Stimulated activated CD8-positive, alpha-beta memory T cell treated with anti-CD3 and anti-CD28 coated beads, Interleukin-2, amount 100 ng/mL, for 48 hours (primary cell): ENCODE results near the gene KRT80.
"Not testable (repeated sequence)": the region's sequence is repeated elsewhere in the genome, so short reads cannot be mapped to it uniquely, and the experiment has no call there.

ENCODE experiments used
- DNase-seq, 2 donors: peaks; one replicate each; pipeline ENCODE4 v3.0.0-alpha.2; 2020; ENCODE audit warnings: low read depth in 2 of 2

KRT80 gene

GRCh38 chr12:52191841-52192791, at the start of gene KRT80:
KRT80 (minus strand) TSS chr12:52192014; CDS start chr12:52191902, 112 bp downstream.
- DNase-seq: no peak

GRCh38 chr12:52241205-52241842, 49.5 kb upstream of the KRT80 start:
- DNase-seq: no peak

DNA sequence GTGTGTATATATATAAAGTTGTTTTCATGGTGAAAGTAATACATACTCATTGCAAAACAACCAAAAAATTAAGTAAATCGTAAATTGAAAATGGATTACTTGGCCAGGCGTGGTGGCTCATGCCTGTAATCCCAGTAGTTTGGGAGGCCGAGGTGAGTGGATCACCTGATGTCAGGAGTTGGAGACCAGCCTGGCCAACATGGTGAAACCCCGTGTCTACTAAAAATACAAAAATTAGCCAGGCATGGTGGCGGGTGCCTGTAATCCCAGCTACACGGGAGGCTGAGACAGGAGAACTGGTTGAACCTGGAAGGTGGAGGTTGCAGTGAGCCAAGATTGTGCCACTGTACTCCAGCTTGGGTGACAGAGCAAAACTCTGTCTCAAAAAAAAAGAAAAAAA, 48.4 kb upstream of the KRT80 start:
- DNase-seq: not testable (repeated sequence)

DNA sequence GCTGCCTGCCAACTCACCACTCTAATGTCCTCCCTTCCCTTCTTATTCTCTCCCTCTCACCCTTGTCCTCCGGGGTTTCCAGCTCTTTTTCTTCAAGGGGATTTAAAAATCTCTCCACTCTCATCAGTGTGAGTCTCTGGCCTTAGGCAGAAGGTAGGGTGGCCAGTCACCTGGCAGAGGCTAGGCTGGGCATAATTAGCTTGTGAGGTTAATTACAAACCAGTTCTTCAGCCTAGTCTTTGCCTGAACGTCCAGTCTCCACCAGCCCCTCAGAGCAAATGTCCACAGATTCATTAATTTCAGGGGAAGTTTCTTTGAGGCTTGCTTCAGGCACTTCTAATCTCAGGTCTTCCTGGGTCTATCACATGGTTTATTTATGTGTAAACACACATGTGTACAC, 48.0 kb upstream of the KRT80 start:
- no peak for DNase-seq

DNA sequence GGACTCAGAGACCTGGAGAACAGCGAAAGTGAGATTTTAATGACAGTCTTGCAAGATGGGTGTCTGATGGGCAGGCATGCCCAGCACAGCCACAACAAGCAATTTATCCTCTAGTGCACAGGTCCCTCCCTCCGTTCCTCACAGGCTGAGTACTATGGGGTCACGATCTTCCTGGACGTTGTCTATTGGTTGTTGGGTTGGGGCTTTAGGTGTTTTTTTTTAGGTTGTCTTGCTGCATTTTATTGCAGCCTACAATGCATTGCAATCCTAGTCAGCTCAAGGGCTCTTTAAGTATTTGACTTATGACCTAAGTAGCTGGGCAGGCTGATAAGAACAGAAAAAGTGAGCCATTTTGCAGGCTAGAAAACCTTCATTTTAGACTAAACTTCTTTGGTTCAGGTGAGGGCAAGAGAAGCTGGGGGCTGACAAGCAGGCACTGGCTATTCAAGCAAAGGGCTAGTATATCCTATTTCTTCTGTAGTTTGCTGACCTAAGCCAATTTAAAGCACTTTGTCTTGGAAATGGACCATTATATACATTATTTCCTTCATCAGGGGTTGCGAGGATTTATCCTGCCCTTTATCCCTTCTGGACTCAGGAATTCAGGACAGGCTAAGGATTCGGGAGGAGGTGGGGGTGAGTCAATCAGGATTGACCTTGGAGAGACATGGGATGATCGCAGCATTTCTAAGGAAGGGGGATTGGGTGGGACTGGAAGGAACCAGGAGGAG, 47.3 kb upstream of the KRT80 start:
- no peak for DNase-seq

DNA sequence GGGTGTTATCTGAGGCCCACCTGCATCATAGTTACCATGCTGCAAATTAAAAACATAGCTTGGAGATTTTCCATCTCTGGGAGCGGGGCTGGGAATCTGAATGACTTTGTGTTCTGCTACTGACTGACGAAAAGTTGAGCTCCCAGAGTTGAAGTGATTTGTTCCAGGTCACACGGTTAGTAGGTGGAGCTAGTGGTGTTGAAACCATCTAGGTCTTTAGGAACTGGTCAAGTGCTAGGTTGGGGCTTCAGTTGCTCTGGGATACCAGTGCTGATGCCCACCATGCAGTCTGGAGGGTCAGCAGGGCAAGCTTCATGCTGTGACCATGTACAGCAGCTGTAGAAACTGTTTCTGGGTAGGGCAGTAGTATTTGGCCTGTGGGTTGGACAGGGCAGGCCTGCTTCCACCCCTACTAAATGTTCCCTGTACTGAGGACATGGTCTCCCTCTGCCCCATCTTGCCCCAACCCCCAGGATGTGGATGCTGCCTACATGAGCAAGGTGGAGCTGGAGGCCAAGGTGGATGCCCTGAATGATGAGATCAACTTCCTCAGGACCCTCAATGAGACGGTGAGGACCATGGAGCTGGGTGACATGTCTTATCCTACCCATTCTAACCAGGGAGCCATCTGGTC, 46.5 kb upstream of the KRT80 start:
- no peak for DNase-seq

GRCh38 chr12:52236386-52237050, 44.7 kb upstream of the KRT80 start:
- no peak for DNase-seq

GRCh38 chr12:52235822-52236361, 44.1 kb upstream of the KRT80 start:
- DNase-seq: no peak

- no peak for DNase-seq
These were observed 43.4 kb upstream of the KRT80 start for GRCh38 chr12:52235001-52235764.

DNA sequence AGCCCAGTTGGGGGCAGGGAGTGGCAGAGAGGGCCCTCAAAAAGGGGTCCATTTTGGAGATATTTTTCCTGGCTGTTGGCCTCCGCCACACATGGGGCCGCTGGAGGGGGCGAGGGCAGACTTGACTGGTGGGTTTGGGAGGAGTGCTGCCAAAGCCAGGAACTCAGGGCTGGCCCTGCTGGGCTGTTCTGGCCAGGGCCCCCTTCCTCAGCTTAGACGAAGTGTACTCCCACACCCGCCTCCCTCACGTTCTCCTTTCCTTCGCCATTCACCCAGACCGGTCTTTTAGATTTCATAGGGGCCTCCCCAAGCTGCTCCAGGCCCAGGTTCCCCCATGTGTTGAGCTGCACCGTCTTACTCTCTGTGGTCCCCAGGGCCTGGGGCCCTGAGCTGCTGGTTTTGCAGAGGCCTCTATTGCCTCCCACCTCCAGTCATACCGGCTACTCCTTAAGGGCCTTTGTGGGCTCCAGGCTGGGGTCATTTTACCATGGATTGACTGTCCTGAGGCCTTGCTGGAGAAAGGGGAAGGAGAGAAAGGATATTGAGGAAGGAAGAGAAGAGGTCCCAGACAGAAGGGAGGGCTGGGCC, 42.5 kb upstream of the KRT80 start:
- DNase-seq: no peak

- DNase-seq: no peak
These were observed 41.8 kb upstream of the KRT80 start for GRCh38 chr12:52233462-52234207.

DNA sequence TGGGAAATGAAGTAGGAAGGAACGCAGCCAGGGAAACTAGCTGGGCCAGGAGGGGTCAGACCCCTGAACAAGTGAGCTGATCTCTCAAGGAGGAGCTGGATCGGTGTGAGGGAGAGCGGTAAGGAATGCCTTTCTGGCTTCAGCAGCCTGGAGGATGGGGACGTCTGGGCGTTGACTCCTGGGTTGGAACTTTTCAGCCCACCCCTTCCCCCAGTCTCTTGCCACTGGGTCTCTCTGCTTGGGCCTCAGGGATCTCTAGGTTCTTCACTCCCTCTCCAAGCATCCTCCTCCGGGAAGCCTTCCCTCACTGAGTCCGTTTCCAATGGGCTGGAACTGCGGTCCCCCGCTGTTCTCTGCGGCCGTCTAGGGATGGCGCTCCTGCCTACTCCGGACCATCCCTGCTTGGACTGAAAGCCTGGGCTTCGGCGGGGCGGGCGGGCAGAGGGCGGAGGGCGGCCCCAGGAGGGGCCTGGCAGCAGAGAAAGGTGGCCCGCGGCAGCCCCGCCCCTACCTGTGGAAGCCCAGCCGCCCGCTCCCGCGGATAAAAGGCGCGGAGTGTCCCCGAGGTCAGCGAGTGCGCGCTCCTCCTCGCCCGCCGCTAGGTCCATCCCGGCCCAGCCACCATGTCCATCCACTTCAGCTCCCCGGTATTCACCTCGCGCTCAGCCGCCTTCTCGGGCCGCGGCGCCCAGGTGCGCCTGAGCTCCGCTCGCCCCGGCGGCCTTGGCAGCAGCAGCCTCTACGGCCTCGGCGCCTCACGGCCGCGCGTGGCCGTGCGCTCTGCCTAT, 41.1 kb upstream of the KRT80 start, which contains the start of gene KRT7:
Gene KRT7, plus strand, starts transcription at position 570 of the 788 bp plus-strand sequence. Its CDS starts 54 bp downstream, at position 624.
- DNase-seq: no peak

DNA sequence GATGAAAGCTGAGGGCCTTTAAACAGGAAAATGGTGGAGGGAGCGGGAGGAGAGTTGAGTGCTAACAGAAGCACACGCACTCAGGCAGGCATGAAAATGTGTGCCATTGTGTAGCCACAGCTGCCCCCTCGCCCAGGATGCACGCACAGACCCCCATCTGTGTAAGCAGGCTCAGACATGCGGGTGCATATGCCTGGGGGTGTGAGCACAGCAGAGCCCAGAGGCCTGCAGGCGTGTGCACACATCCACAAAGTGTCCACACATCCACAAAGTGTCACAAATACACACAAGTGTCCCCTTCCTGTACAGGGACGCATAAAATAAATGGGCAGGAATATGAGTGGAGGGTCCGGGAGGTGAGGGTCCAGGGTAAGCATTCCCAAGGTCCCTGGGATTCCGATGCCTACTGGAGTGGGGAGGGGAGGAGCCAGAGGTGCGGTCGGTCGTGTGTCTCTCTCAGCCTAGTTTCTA, 40.4 kb upstream of the KRT80 start:
- no peak for DNase-seq

- no peak for DNase-seq
These were observed 39.7 kb upstream of the KRT80 start for GRCh38 chr12:52231305-52232202.

- no peak for DNase-seq
These were observed 38.8 kb upstream of the KRT80 start for GRCh38 chr12:52230364-52231281.

DNA sequence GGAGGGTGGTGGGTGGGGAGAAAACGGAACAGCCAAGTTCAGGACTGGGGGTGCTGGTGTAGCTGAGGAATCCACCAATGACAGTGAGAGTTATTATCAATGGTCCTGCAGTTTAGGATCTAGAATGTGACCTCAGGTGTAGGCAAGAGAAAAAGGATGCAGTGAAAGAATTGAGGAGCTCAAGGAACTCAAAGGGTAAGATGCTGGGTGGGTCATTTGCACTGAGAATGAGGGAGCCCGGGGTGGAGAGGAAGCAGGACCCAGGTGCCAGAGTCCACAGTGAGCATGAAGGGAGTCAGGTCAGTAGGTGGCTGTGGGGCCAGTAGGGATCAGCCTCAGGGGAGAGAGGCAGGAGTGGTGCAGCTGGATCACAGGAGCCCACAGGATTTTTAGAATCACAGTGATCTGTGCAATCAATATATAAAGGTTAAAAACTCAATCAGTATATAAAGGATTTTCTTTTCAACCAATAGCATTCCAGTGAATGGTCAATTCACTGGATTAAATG, 38.1 kb upstream of the KRT80 start:
- DNase-seq: no peak
